Measurements from ENCODE around the gene ASCL4. TPM values are rescaled to one million over a fixed set of nuclear protein-coding genes. Genes with fewer than 3 reads are reported as not detected.
A peak's percentile ranks its signal among the peaks of the same experiment; 100 is the strongest.

The ASCL4 gene
- total and polyA plus RNA-seq, 4 donors, result under 0.01 TPM; not detected in 3

- TF ChIP-seq, protein P1, sequence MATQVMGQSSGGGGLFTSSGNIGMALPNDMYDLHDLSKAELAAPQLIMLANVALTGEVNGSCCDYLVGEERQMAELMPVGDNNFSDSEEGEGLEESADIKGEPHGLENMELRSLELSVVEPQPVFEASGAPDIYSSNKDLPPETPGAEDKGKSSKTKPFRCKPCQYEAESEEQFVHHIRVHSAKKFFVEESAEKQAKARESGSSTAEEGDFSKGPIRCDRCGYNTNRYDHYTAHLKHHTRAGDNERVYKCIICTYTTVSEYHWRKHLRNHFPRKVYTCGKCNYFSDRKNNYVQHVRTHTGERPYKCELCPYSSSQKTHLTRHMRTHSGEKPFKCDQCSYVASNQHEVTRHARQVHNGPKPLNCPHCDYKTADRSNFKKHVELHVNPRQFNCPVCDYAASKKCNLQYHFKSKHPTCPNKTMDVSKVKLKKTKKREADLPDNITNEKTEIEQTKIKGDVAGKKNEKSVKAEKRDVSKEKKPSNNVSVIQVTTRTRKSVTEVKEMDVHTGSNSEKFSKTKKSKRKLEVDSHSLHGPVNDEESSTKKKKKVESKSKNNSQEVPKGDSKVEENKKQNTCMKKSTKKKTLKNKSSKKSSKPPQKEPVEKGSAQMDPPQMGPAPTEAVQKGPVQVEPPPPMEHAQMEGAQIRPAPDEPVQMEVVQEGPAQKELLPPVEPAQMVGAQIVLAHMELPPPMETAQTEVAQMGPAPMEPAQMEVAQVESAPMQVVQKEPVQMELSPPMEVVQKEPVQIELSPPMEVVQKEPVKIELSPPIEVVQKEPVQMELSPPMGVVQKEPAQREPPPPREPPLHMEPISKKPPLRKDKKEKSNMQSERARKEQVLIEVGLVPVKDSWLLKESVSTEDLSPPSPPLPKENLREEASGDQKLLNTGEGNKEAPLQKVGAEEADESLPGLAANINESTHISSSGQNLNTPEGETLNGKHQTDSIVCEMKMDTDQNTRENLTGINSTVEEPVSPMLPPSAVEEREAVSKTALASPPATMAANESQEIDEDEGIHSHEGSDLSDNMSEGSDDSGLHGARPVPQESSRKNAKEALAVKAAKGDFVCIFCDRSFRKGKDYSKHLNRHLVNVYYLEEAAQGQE (IDR thresholded peaks at IDR 0.05), result no peak
- no peak for TF ChIP-seq SP1 (IDR thresholded peaks at IDR 0.05)
Measured at GRCh38 chr12:107788281-107788680, 13.8 kb downstream of the ASCL4 start (continued).

- WGBS, result 61% methylated on average over 17 of the region's 17 CpGs
- Histone ChIP-seq H3K9ac (ENCODE audit: low read depth in 1 of 2, low read length in 2 of 2) (no peak overlapping the region), H3K27me3 (ENCODE audit: control insufficient read depth in 4 of 4, insufficient read depth in 4 of 4, low read length in 3 of 4) (no peaks in the 10 kb centered on the region), H3K4me1 (ENCODE audit: control insufficient read depth in 4 of 4, insufficient read depth in 4 of 4, low read length in 3 of 4) (peaks cover 0 to 10% (median 5%) of the 10 kb centered on the region in 4 donors), H3K36me3 (ENCODE audit: control insufficient read depth in 4 of 4, insufficient read depth in 3 of 4, low read depth in 1 of 4, low read length in 3 of 4) (no peaks in the 10 kb centered on the region), H3K27ac (ENCODE audit: low read depth in 1 of 2, low read length in 2 of 2) (no peak overlapping the region), H3K9me3 (ENCODE audit: control insufficient read depth in 4 of 4, low read length in 3 of 4) (no peaks in the 10 kb centered on the region), H3K4me3 (ENCODE audit: low read depth in 1 of 3, low read length in 3 of 3) (no peak overlapping the region)
- TF ChIP-seq, protein P2, sequence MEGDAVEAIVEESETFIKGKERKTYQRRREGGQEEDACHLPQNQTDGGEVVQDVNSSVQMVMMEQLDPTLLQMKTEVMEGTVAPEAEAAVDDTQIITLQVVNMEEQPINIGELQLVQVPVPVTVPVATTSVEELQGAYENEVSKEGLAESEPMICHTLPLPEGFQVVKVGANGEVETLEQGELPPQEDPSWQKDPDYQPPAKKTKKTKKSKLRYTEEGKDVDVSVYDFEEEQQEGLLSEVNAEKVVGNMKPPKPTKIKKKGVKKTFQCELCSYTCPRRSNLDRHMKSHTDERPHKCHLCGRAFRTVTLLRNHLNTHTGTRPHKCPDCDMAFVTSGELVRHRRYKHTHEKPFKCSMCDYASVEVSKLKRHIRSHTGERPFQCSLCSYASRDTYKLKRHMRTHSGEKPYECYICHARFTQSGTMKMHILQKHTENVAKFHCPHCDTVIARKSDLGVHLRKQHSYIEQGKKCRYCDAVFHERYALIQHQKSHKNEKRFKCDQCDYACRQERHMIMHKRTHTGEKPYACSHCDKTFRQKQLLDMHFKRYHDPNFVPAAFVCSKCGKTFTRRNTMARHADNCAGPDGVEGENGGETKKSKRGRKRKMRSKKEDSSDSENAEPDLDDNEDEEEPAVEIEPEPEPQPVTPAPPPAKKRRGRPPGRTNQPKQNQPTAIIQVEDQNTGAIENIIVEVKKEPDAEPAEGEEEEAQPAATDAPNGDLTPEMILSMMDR (IDR thresholded peaks at IDR 0.05; ENCODE audit: low read depth, low read length, missing input control), result no peak
- TF ChIP-seq SP1 (IDR thresholded peaks at IDR 0.05), result peak; percentile 8
- TF ChIP-seq JUND (IDR thresholded peaks at IDR 0.05), result no peak
- TF ChIP-seq, protein P1 (IDR thresholded peaks at IDR 0.05), result no peak
- no peak for TF ChIP-seq YY1 (IDR thresholded peaks at IDR 0.05)
- TF ChIP-seq HNF4A (conservative IDR thresholded peaks at IDR 0.05), result peak; percentile 38 to 46
- TF ChIP-seq RAD21 (IDR thresholded peaks at IDR 0.05), result no peak
- no peak for DNase-seq (ENCODE audit: low spot score)
Measured at GRCh38 chr12:107788690-107789458, 14.4 kb downstream of the ASCL4 start.

- no peak for DNase-seq (ENCODE audit: low spot score)
- Histone ChIP-seq H3K36me3 (ENCODE audit: control insufficient read depth in 4 of 4, insufficient read depth in 3 of 4, low read depth in 1 of 4, low read length in 3 of 4) (no peaks in the 10 kb centered on the region), H3K9ac (ENCODE audit: low read depth in 1 of 2, low read length in 2 of 2) (no peak overlapping the region), H3K27me3 (ENCODE audit: control insufficient read depth in 4 of 4, insufficient read depth in 4 of 4, low read length in 3 of 4) (peaks cover 0 to 5% (median 2%) of the 10 kb centered on the region in 4 donors), H3K9me3 (ENCODE audit: control insufficient read depth in 4 of 4, low read length in 3 of 4) (no peaks in the 10 kb centered on the region), H3K27ac (ENCODE audit: low read depth in 1 of 2, low read length in 2 of 2) (no peak overlapping the region), H3K4me3 (ENCODE audit: low read depth in 1 of 3, low read length in 3 of 3) (no peak overlapping the region), H3K4me1 (ENCODE audit: control insufficient read depth in 4 of 4, insufficient read depth in 4 of 4, low read length in 3 of 4) (peaks cover 0 to 10% (median 5%) of the 10 kb centered on the region in 4 donors)
- no peak for TF ChIP-seq SP1 (IDR thresholded peaks at IDR 0.05)
- WGBS, result 74% methylated on average over 1 of the region's 1 CpG
Measured at GRCh38 chr12:107791465-107792089, 17.1 kb downstream of the ASCL4 start.
